ENCODE data around the gene OR51V1. TPM values are rescaled to one million over a fixed set of nuclear protein-coding genes. Genes with fewer than 3 reads are reported as not detected.

OR51V1 gene
- total RNA-seq, 1 donor from 2014 or later = not detected

- no peak overlapping the region for H3K27ac Mint-ChIP-seq
- peaks cover 6% of the 10 kb centered on the region for H3K4me1 Mint-ChIP-seq
- no peak overlapping the region for H3K9ac ChIP-seq
- H4K20me1 ChIP-seq (ENCODE audit: low read depth) = no peaks in the 10 kb centered on the region
- H3K9me3 Mint-ChIP-seq = no peaks in the 10 kb centered on the region
- H3K4me3 ChIP-seq = no peak overlapping the region
- no peak overlapping the region for H3K4me3 Mint-ChIP-seq
- TF ChIP-seq EZH2 (IDR thresholded peaks at IDR 0.05) = no peak
- TF ChIP-seq CTCF (IDR thresholded peaks at IDR 0.05) = no peak
- no peak for TF ChIP-seq EZH2phosphoT487 (IDR thresholded peaks at IDR 0.05)
- no peaks in the 10 kb centered on the region for H3K9me3 ChIP-seq (ENCODE audit: low read depth)
- H3K36me3 ChIP-seq = no peaks in the 10 kb centered on the region
- H3K27me3 ChIP-seq = no peaks in the 10 kb centered on the region
- H3K4me1 ChIP-seq = no peaks in the 10 kb centered on the region
- H3K4me2 ChIP-seq = no peak overlapping the region
- H3K36me3 Mint-ChIP-seq = no peaks in the 10 kb centered on the region
- no peak for DNase-seq (ENCODE audit: low spot score)
- H3K27ac ChIP-seq = no peak overlapping the region
- H3K79me2 ChIP-seq (ENCODE audit: low read depth) = no peaks in the 10 kb centered on the region
- no peak overlapping the region for H2AFZ ChIP-seq (replicated peaks)
- no peaks in the 10 kb centered on the region for H3K27me3 Mint-ChIP-seq (ENCODE audit: insufficient read depth, low read depth)
- H3F3A ChIP-seq (ENCODE audit: low read depth) = no peaks in the 10 kb centered on the region
These were observed 46.4 kb upstream of the OR51V1 start for GRCh38 chr11:5246772-5247471.

GRCh38 chr11:5245155-5245554 lies 44.7 kb upstream of the OR51V1 start:
- Histone ChIP-seq H3K9me3 (ENCODE audit: low read depth) (no peaks in the 10 kb centered on the region), H3K27me3 (no peaks in the 10 kb centered on the region), H2AFZ (replicated peaks) (no peak overlapping the region), H3K4me3 (no peak overlapping the region), H3K4me1 (no peaks in the 10 kb centered on the region), H3F3A (ENCODE audit: low read depth) (no peaks in the 10 kb centered on the region), H3K36me3 (no peaks in the 10 kb centered on the region), H4K20me1 (ENCODE audit: low read depth) (no peaks in the 10 kb centered on the region), H3K27ac (no peak overlapping the region), H3K9ac (no peak overlapping the region), H3K4me2 (no peak overlapping the region), H3K79me2 (ENCODE audit: low read depth) (no peaks in the 10 kb centered on the region)
- no peak overlapping the region for H3K27ac Mint-ChIP-seq
- no peak for DNase-seq (ENCODE audit: low spot score)
- TF ChIP-seq EZH2phosphoT487 (IDR thresholded peaks at IDR 0.05) (no peak), CTCF (IDR thresholded peaks at IDR 0.05) (no peak), EZH2 (IDR thresholded peaks at IDR 0.05) (no peak)
- H3K36me3 Mint-ChIP-seq = no peaks in the 10 kb centered on the region
- H3K9me3 Mint-ChIP-seq = no peaks in the 10 kb centered on the region
- H3K4me3 Mint-ChIP-seq = no peak overlapping the region
- no peaks in the 10 kb centered on the region for H3K27me3 Mint-ChIP-seq (ENCODE audit: insufficient read depth, low read depth)
- peaks cover 6% of the 10 kb centered on the region for H3K4me1 Mint-ChIP-seq

GRCh38 chr11:5243816-5244180 lies 43.3 kb upstream of the OR51V1 start:
- no peaks in the 10 kb centered on the region for H3K79me2 ChIP-seq (ENCODE audit: low read depth)
- no peaks in the 10 kb centered on the region for H3K27me3 Mint-ChIP-seq (ENCODE audit: insufficient read depth, low read depth)
- H3F3A ChIP-seq (ENCODE audit: low read depth) = no peaks in the 10 kb centered on the region
- no peaks in the 10 kb centered on the region for H3K9me3 Mint-ChIP-seq
- no peak for DNase-seq (ENCODE audit: low spot score)
- H3K4me3 ChIP-seq = no peak overlapping the region
- no peaks in the 10 kb centered on the region for H3K36me3 Mint-ChIP-seq
- H3K9ac ChIP-seq = no peak overlapping the region
- no peak overlapping the region for H3K27ac ChIP-seq
- H3K27ac Mint-ChIP-seq = no peak overlapping the region
- no peaks in the 10 kb centered on the region for H3K4me1 ChIP-seq
- peaks cover 6% of the 10 kb centered on the region for H3K4me1 Mint-ChIP-seq
- TF ChIP-seq CTCF (IDR thresholded peaks at IDR 0.05) (no peak), EZH2phosphoT487 (IDR thresholded peaks at IDR 0.05) (no peak), EZH2 (IDR thresholded peaks at IDR 0.05) (no peak)
- no peaks in the 10 kb centered on the region for H3K36me3 ChIP-seq
- no peaks in the 10 kb centered on the region for H3K9me3 ChIP-seq (ENCODE audit: low read depth)
- no peak overlapping the region for H3K4me3 Mint-ChIP-seq
- no peak overlapping the region for H2AFZ ChIP-seq (replicated peaks)
- H3K27me3 ChIP-seq = no peaks in the 10 kb centered on the region
- H3K4me2 ChIP-seq = no peak overlapping the region
- no peaks in the 10 kb centered on the region for H4K20me1 ChIP-seq (ENCODE audit: low read depth)
